NCI-H2107 treated with DMSO at 0.1 percent for 48 hours (cell line): ENCODE data around the gene ACVR1.

Source experiments
- DNase-seq: peaks from one replicate; lab custom pipeline; 2025; ENCODE audit not compliant: unreplicated experiment; lab: John Stamatoyannopoulos, UW

ACVR1 gene

GRCh38 chr2:157876066-157876785 lies at the start of gene ACVR1:
ACVR1 (minus strand) TSS chr2:157876330; CDS start chr2:157799493, 76,837 bp downstream.
- peak; percentile 74 for DNase-seq

GRCh38 chr2:157925071-157925470 lies 48.9 kb upstream of the ACVR1 start:
- DNase-seq: no peak

DNA sequence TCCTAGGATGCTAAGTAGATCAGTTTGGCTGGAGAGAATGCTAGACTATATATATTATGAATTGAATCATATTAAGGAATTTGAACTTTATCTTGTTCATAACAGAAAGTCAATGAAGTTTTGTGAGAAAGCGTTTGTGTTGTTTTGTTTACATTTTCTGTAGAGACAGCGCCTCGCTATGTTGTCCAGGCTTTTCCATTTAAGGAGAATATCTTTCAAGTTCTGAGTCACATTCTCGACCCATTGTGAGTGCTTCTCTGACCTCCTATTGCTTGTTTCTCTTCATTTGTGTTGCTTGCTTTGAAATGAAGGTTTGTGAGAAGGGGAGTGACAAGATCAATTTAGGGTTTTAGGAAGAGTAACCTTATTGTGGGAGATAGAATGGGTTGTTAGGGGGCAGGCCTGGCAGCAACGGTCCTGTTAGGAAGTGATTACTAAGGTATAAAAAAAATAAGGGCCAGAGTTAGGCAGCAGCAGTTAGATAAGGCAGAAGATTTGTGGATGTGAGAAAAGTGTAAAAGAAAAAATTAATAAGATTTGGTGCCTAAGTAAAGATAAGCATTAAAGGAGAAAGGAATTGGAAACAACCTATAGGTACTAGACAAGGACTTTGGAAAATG lies 47.6 kb upstream of the ACVR1 start:
- DNase-seq: no peak

GRCh38 chr2:157922815-157923214 lies 46.7 kb upstream of the ACVR1 start:
- DNase-seq: no peak

DNA sequence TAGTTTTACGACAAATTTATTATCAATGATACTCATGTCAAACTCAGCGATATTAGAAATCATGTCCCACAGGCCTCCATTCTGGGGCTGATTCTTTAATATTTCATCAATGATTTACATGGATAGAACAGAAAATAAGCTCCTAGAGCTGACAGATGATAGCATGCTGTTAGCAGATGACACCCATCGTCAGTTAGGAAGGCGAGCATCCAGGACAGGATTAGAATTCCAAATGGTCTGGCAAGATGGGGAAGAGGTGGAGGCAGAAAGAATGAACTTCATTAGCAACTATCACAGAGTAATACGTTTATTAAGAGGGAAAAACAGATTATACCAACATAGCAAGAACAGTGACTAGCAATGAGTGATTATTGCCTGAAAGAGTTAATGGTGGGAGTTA lies 46.2 kb upstream of the ACVR1 start:
- DNase-seq: no peak

- no peak for DNase-seq
These were observed 44.6 kb upstream of the ACVR1 start for GRCh38 chr2:157920736-157921135.

GRCh38 chr2:157919181-157919580 lies 43.1 kb upstream of the ACVR1 start:
- DNase-seq: no peak

- DNase-seq: no peak
These were observed 42.2 kb upstream of the ACVR1 start for GRCh38 chr2:157918319-157918718.

GRCh38 chr2:157911750-157912149 lies 35.6 kb upstream of the ACVR1 start:
- DNase-seq: no peak

DNA sequence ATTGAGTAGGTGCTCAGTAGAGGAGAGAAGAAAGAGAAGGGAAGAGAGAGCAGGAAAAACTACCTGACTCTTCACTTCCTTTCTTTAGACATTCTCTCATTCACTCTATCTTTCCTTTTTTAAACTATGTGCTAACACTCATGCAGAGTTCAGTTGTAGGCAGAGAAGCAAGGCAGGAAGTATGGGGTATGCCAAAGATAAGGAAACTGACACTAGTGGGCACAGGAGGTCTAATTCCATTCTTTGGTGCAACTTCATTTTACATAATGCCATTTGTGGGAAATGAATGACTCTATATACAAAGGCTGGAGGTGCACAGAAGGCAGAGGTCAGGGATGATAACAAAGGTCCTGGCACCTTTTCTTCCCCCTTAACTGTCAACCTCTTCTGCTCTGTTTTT lies 35.1 kb upstream of the ACVR1 start:
- DNase-seq: no peak

DNA sequence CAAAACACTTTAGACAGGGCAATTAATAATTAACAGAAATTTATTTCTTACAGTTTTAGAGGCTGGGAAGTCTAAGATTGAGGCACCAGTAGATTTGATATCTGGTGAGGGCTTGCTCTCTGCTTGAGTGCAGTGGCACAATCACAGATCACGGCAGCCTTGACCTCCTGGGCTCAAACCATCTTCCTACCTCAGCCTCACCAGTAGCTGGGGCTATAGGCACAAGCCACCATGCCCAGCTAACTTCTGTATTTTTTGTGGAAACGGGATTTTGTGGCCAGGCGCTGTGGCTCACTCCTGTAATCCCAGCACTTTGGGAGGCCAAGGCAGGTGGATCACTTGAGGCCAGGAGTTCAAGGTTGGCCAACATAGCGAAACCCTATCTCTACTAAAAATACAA lies 29.0 kb upstream of the ACVR1 start:
- no peak for DNase-seq

- DNase-seq: no peak
These were observed 27.5 kb upstream of the ACVR1 start for GRCh38 chr2:157903626-157904025.

DNA sequence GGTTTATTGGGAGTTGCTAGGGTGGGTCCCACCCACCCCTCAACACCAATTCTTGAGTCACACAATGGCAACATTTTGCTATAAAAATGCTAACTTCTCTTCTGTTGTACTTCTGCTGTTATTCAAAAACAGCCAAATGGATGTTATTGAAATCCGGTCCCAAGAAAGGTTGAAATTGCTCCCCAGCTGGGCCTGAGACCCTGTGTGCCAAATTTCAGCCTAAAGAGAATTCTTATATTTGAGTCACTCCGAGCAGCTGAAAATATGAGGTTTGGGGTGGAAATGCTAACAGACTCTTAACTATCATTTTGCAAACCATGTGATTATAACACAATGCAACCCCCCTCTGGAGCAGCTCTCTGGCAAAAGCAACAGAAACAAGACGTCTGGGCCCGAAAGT lies 27.0 kb upstream of the ACVR1 start:
- DNase-seq: no peak

DNA sequence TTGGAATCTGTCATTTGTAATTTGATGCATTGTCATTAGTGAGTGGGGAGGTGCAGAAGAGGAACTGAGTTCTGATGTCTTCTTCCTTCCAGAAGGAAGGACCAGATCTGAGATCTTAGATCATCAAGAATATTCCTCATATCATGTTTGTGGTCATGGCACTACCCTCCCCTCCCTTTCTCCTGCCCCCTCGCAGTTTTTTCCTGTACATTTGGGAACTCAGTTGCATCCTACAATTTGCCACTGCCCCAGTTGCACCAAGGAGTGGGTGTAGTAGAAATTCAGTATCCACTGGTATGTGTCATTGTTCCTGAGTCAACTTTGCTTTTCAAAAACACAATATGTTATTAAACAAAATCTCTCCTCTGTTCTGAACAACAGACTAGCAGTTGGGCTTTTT lies 26.6 kb upstream of the ACVR1 start:
- DNase-seq: no peak

DNA sequence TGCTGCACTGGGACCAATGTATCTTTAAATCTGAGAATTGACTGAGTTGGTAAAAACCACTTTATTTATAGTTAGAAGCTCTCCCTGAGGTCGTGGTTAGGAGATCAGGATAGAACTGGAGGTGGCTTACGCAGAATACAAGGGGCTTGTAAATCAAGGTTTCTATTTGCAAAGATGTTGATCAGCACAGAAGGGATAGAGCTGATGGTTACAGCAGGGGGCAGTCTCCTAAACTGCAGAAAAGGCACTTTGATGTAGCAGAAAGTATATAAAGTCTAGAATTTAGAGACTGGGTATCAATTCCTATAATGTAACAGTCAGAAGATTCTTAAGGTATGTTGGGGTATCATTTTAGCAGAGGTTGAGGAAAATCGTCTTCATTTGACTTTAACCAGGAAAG lies 25.2 kb upstream of the ACVR1 start:
- DNase-seq: no peak

GRCh38 chr2:157900684-157901083 lies 24.6 kb upstream of the ACVR1 start:
- no peak for DNase-seq

- peak; percentile 31 for DNase-seq
These were observed 24.1 kb upstream of the ACVR1 start for GRCh38 chr2:157900203-157900602.

- DNase-seq: no peak
These were observed 23.2 kb upstream of the ACVR1 start for GRCh38 chr2:157899125-157899839.

- DNase-seq: no peak
These were observed 22.5 kb upstream of the ACVR1 start for GRCh38 chr2:157898591-157898996.

- no peak for DNase-seq
These were observed 21.2 kb upstream of the ACVR1 start for GRCh38 chr2:157897106-157897971.

DNA sequence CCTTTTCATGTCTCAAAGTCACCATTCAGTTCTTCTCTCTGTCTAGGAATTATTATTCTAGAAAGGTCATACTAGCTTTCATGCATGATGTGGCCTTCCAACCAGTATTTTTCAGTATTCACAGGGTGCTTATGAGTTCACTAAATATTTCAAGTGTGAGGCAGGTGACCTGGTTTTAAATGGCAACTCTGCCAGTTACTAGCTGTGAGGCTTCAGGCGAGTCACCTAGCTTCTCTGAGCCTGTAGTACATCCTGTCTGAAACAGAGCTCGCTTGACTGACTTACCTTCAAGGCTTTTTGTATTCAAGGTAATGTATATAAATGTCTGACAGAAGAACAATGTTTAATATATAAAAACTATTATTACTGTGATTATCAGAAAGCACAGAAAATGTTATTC lies 19.4 kb upstream of the ACVR1 start:
- DNase-seq: no peak
